ENCODE data around the gene FUOM. TPM values are rescaled to one million over a fixed set of nuclear protein-coding genes. Genes with fewer than 3 reads are reported as not detected.

FUOM gene
- total RNA-seq, 4 donors from 2014 or later = 6.7 to 17.7 (median 12.5) TPM

- no peak for DNase-seq
- TF ChIP-seq POLR2A (IDR thresholded peaks at IDR 0.05) = no peak
- no peak for TF ChIP-seq CTCF (IDR thresholded peaks at IDR 0.05)
- WGBS, 2 donors = 80 to 91% methylated on average over 4 of the region's 4 CpGs
Observed at GRCh38 chr10:133313192-133313591, 44.6 kb downstream of the FUOM start.

GRCh38 chr10:133312769-133313145 is 45.1 kb downstream of the FUOM start:
- H3K27me3 ChIP-seq = no peaks in the 10 kb centered on the region
- peaks cover 1 to 16% (median 7%) of the 10 kb centered on the region in 3 donors for H3K4me1 ChIP-seq
- 90 to 92% methylated on average over 8 to 9 of the region's 9 CpGs for WGBS, 2 donors
- H3K9me3 ChIP-seq = no peaks in the 10 kb centered on the region
- intact Hi-C loops (cut with DNase I) = no loop called here
- no peak overlapping the region for H3K27ac ChIP-seq
- TF ChIP-seq POLR2A (IDR thresholded peaks at IDR 0.05) (no peak), CTCF (IDR thresholded peaks at IDR 0.05) (no peak)
- no peak for DNase-seq
- H3K36me3 ChIP-seq = peaks cover 0 to 40% (median 3%) of the 10 kb centered on the region in 3 donors
- H3K4me3 ChIP-seq = no peak overlapping the region

More at GRCh38 chr10:133313192-133313591, 44.6 kb downstream of the FUOM start:
- no peaks in the 10 kb centered on the region for H3K9me3 ChIP-seq
- H3K4me3 ChIP-seq = no peak overlapping the region
- intact Hi-C loops (cut with DNase I) = no loop called here
- no peaks in the 10 kb centered on the region for H3K27me3 ChIP-seq
- peaks cover 0 to 40% (median 3%) of the 10 kb centered on the region in 3 donors for H3K36me3 ChIP-seq
- H3K27ac ChIP-seq = no peak overlapping the region
- H3K4me1 ChIP-seq = peaks cover 0 to 13% (median 5%) of the 10 kb centered on the region in 3 donors

- peaks cover 0 to 40% (median 3%) of the 10 kb centered on the region in 3 donors for H3K36me3 ChIP-seq
- H3K4me3 ChIP-seq = no peak overlapping the region
- peaks cover 6 to 22% (median 13%) of the 10 kb centered on the region in 3 donors for H3K4me1 ChIP-seq
- TF ChIP-seq POLR2A (IDR thresholded peaks at IDR 0.05) (no peak), CTCF (IDR thresholded peaks at IDR 0.05) (no peak)
- H3K27ac ChIP-seq = no peak overlapping the region
- no peaks in the 10 kb centered on the region for H3K9me3 ChIP-seq
- DNase-seq = no peak
- WGBS, 2 donors = 92 to 94% methylated on average over 21 to 22 of the region's 23 CpGs
- intact Hi-C loops (cut with DNase I) = no loop called here
- H3K27me3 ChIP-seq = no peaks in the 10 kb centered on the region
Observed at GRCh38 chr10:133312016-133312768, 45.6 kb downstream of the FUOM start.

GRCh38 chr10:133311570-133311969 is 46.2 kb downstream of the FUOM start:
- Histone ChIP-seq H3K4me3 (no peak overlapping the region), H3K9me3 (no peaks in the 10 kb centered on the region), H3K27ac (no peak overlapping the region), H3K4me1 (peaks cover 11 to 28% (median 19%) of the 10 kb centered on the region in 3 donors), H3K36me3 (peaks cover 0 to 40% (median 3%) of the 10 kb centered on the region in 3 donors), H3K27me3 (no peaks in the 10 kb centered on the region)
- no peak for DNase-seq
- intact Hi-C loops (cut with DNase I) = no loop called here
- TF ChIP-seq CTCF (IDR thresholded peaks at IDR 0.05) (no peak), POLR2A (IDR thresholded peaks at IDR 0.05) (no peak)
- WGBS, 2 donors = 86 to 89% methylated on average over 7 to 10 of the region's 10 CpGs

- peaks cover 11 to 36% (median 21%) of the 10 kb centered on the region in 3 donors for H3K4me1 ChIP-seq
- no peaks in the 10 kb centered on the region for H3K27me3 ChIP-seq
- peaks cover 0 to 42% (median 3%) of the 10 kb centered on the region in 3 donors for H3K36me3 ChIP-seq
- no peak overlapping the region for H3K27ac ChIP-seq
- H3K4me3 ChIP-seq = no peak overlapping the region
- 92 to 94% methylated on average over 8 of the region's 8 CpGs for WGBS, 2 donors
- TF ChIP-seq POLR2A (IDR thresholded peaks at IDR 0.05) (no peak), CTCF (IDR thresholded peaks at IDR 0.05) (no peak)
- no peak for DNase-seq
- no peaks in the 10 kb centered on the region for H3K9me3 ChIP-seq
- intact Hi-C loops (cut with DNase I) = no loop called here
Observed at GRCh38 chr10:133310789-133311188, 47.0 kb downstream of the FUOM start.
